ENCODE data around the gene ABHD13.
A peak's percentile ranks its signal among the peaks of the same experiment; 100 is the strongest.
"Not testable (repeated sequence)": the region's sequence is repeated elsewhere in the genome, so short reads cannot be mapped to it uniquely, and the experiment has no call there.

ABHD13 gene

DNA sequence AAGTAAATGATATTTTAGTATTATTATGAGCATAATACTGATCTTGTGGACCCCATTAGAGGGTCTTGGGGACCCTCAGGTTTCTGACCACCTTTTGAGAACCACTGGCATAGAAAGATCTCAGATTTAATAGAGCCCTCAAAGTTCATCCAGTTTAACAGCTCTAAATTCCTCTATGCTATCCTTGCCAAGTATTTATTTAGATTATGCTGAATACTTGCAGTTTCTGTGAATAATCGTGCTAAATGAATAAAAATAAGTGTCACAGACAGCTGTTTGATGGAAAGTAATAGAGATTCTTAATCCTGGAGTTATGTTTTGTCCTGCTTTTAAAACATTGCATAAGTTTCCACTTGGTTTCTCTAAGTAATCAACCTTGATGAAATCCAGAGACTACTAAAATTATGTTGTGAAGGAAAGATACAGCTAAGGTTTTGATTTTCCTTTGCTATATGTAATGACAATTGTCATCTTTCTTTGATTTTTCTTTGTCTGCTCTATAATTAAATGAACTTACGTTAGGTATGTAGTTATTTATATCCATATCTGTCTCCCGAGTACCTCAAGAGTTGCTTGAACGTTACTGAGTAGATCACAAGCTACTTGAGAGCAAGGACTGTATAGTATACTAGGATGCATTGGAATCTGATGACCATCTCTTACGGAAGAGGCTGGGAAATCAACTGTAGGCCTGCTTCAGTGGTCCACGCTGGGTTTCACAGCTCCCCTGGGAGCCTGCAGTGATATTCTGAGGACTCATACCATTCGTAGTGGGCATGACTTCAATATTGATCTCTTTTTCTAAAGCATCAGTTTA is 5.7 kb downstream of the ABHD13 start:
- DNase-seq (ENCODE audit: low spot score), result no peak

- DNase-seq (ENCODE audit: low spot score), result no peak
Measured at GRCh38 chr13:108225440-108225839, 7.2 kb downstream of the ABHD13 start.

- no peak for DNase-seq (ENCODE audit: low spot score)
Measured at GRCh38 chr13:108226184-108226583, 8.0 kb downstream of the ABHD13 start.

- no peak for DNase-seq (ENCODE audit: low spot score)
Measured at GRCh38 chr13:108227651-108228272, 9.6 kb downstream of the ABHD13 start.

DNA sequence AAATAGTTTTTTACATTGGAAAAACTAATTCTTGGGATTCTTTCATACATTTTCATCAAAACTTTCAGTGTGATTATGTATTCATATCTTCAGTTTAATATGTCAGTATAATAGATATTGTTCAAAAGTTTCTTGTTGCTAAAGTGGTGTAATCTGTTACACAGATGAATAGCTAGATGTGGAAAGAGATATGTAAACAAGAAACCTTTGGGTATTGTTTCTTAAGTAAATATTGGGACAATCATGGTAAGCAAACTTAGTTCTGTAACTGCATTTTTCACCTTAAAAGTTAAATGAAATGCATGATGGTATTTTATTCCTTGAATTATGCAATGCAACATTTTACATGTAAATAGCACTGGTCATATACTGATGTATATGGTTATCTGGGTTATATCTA is 12.2 kb downstream of the ABHD13 start:
- no peak for DNase-seq (ENCODE audit: low spot score)

DNA sequence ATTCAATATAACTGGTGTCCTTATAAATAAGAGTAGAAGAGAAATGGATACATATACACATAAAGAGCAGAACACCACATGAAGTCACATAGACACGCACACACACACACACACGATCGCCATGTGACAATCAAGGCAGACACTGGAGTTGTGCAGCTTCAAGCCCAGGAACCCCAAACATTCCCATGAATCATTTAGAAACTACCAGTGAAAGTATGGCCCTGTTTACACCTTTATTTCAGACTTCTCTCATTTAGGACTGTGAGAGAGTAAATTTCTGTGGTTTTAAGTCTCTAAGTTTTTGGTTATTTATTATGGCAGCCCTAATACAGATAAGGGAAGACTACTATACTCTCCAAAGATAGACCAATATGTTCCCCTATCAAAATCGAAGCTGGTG is 31.0 kb downstream of the ABHD13 start:
- DNase-seq (ENCODE audit: low spot score), result no peak

GRCh38 chr13:108257248-108257647 is 39.1 kb downstream of the ABHD13 start:
- no peak for DNase-seq (ENCODE audit: low spot score)

GRCh38 chr13:108263621-108264355 is 45.6 kb downstream of the ABHD13 start:
- no peak for DNase-seq (ENCODE audit: low spot score)

DNA sequence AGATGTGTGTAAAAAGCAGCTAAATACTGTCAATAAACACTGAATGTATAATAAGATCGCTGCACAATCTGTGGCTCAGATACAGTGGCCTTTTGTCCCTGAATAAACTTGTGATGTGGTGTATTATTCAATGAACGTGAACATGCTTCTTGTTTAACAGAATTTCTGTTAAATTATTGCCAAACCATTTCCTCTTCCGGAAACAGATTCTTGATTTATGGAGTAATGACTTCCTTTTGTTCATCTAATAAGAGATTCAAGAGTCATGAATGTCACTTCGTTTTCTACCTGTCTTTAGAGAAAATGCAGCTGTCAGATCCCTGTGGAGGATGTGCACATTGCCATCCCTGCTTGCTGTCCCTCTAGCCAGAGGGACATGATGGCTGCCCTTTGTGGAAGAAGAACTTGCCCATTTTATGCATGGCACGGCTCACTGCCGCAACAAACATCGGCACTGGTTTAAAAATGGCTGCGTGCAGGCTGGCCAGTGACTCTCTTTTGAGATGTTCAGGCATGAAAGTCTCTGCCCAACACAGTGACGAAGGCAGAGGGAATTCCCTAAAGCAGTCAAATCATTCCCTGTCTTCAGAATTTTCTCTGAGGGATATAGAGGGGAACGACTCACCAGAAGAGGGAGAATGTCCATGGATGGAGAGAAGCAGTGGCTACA is 48.3 kb downstream of the ABHD13 start:
- DNase-seq (ENCODE audit: low spot score), result no peak

DNA sequence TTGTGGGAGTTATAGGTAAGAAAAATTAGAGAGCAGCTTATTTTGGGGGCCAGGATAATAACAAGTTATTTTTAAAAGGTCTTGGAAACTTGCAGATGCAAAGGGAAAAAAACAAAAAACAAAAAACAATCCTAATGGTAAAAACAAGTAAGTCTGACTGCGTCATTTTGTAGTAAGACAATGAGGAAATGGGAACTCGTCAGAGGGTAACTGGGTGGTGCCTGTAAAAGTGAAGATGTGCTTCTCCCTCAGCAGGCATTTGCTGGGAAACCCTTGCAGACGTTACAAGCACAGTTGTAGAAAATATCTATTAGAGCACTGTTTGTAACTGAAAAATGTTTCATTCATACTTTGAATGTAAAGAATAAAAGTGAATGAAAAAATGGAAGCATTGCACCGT is 49.2 kb downstream of the ABHD13 start:
- no peak for DNase-seq (ENCODE audit: low spot score)

DNA sequence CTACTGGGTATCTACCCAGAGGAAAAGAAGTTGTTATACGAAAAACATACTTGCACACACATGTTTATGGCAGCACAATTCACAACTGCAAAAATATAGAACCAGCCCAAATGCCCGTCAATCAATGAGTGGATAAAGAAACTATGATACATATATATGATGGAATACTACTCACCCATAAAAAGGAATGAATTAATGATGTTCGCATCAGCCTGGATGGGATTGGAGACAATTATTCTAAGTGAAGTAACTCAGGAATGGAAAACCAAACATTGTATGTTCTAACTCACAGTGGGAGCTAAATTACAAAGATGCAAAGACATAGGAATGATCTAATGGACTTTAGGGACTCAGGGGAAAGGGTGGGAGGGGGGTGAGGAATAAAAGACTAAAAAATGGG is 49.7 kb downstream of the ABHD13 start:
- not testable (repeated sequence) for DNase-seq (ENCODE audit: low spot score)

DNA sequence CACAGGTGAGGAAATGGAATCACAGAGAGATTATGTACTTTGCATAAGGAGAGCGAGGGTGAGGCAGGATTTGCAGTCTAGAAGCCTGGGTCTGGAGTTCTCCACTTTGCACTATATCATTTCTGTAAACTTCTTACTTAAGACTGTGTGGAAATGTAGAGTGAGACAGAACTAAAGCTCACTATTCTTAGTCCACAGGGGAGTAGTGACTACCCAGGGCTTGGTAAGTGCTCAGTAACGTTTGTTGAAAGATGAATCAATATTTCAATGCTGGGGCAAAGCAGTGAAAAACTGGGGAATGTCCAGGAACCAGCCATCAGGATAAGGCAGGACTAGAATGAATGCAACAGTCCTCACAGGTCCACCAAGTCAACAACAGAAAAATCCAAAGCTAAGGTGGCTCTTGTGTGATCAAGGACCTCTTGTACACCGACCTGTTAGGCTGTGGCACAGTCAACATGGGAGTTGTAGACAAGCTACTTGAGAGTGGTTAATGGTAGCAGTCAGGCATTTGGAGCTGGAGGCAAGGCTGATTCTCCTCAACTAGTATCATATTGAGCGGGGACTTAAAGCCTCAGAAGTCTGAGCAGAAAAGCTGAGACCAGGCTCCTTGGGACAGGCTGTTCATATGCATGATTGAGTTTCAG is 50.4 kb downstream of the ABHD13 start:
- no peak for DNase-seq (ENCODE audit: low spot score)

DNA sequence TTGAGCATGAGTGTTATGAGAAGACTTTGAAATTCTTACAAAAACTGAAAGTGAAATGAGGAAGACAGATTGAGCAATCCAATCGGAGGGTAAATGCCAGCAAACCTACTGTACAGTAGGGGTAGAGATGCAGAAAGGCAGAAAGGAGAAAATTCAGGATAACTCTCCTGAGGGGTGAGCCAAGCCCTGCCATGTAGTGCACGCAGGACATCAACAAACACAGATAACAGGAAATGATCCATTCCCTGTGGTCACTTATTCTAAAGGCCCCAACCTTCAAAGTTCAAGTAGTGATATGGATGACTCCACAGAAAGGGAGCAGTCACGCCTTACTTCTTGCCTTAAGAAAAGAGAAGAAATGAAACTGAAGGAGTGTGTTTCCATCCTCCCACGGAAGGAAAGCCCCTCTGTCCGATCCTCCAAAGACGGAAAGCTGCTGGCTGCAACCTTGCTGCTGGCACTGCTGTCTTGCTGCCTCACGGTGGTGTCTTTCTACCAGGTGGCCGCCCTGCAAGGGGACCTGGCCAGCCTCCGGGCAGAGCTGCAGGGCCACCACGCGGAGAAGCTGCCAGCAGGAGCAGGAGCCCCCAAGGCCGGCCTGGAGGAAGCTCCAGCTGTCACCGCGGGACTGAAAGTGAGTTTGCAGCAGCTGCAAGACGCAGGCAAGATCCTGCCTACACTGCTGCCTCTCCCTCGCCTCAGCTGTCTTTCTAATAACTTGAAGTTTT is 51.6 kb downstream of the ABHD13 start, which contains the start of gene TNFSF13B:
Gene TNFSF13B (plus strand): TSS at position 118 of the 728 bp plus-strand sequence. CDS start 178 bp downstream, at position 296.
- peak; percentile 20 for DNase-seq (ENCODE audit: low spot score)

DNA sequence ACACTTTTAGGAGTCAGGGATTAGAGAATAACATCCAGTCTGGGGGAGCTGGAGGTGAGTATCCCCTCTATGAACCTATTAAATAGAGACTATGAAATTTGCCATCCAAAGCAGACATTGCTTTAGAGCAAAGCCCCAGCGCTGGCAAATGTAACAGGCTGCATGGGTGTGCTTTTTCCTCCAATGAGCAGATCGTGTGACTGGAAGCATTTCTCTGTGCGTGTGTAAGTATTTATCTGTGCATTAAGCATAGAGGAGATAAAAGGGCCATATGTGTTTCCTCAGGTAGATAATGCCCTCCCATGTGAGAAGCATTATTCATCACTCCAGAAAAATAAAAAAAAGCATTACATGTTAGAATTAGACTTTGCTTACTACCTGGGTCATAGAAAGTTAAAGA is 52.2 kb downstream of the ABHD13 start:
- no peak for DNase-seq (ENCODE audit: low spot score)

DNA sequence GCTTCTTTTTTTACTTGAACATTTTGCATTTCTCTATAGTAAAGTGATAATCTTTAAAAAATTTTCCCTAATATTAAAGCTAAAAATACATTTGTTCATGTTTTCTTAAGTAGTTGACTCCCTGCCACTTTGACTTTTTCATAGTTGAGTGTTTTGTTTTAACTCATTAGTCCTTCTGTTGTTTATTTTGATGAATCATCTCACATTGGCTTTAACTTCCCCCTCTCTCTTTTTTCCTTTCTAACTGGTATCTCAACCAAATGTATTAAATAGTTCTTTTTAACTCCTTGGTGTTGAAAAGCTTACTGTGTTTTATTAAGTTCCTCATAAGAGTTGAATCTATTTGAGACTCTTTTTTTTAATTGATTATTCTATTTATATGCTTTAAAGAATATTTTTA is 54.1 kb downstream of the ABHD13 start:
- DNase-seq (ENCODE audit: low spot score), result no peak

DNA sequence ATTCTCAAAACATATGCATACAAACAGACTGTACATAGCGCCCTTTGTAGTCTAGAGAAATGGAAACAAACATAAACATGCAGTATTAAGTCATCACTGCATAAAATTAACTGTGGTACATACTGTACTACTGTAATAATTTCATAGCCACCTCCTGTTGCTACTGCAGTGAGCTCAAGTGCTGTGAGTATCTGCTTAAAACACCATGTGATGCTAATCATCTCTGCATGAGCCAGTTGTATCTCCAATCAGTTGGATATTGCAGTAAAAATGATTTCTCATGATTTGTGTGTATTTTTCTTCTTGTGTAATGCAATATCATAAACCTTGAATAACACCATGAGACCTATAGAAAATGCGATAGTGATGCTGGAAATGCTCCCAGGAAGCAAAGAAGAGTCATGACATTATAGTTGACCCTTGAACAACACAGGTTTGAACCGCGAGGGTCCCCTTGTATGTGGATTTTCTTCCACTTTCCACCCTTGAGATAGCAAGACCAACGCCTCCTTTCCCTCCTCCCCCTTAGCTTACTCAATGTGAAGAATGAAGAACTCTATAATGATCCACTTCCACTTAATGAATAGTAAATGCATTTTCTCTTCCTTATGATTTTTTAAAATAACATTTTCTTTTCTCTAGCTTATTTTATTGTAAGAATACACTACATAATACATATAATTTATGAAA is 55.4 kb downstream of the ABHD13 start:
- no peak for DNase-seq (ENCODE audit: low spot score)

GRCh38 chr13:108274718-108275117 is 56.5 kb downstream of the ABHD13 start:
- no peak for DNase-seq (ENCODE audit: low spot score)

GRCh38 chr13:108276060-108276459 is 57.9 kb downstream of the ABHD13 start:
- DNase-seq (ENCODE audit: low spot score), result no peak

- DNase-seq (ENCODE audit: low spot score), result no peak
Measured at GRCh38 chr13:108278466-108278865, 60.3 kb downstream of the ABHD13 start.

DNA sequence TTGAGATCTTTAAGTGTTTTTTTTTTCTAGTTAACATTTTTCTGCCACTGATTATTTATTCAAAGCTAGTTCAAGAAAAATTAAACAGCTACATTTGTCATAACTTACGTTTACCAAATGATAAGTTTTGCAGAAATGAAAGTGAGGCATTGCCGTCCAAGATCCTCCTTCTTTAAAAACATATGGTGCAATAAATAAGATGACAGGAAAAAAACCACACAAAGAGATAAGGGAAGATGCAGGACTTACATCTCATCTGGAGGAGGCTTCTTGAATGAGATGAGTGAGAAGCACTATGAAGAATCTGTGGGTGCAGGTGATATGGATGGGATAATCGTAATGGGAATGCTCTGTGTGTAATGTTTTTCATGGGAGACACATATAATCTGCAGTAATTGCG is 63.7 kb downstream of the ABHD13 start:
- DNase-seq (ENCODE audit: low spot score), result no peak

GRCh38 chr13:108283110-108283509 is 64.9 kb downstream of the ABHD13 start:
- DNase-seq (ENCODE audit: low spot score), result no peak
